SK-N-SH treated with all-trans-retinoic acid at 6 μM for 48 hours (cell line): Measurements from ENCODE around the gene KCNC3.
"Not testable (repeated sequence)": the region's sequence is repeated elsewhere in the genome, so short reads cannot be mapped to it uniquely, and the experiment has no call there.

Experiments
- ATAC-seq: fragments of 200-7000 bp; cut with Tn5 transposase; 3 replicates; pipeline ENCODE4 v1.9.1; 2020; ENCODE audit warnings: mild to moderate bottlenecking, moderate library complexity
- ARNTL ChIP-seq: fragments of 450-650 bp; formaldehyde crosslinking; IDR thresholded peaks from 2 replicates; pipeline ENCODE4 v1.5.0; 2020; ENCODE audit warnings: low read depth, mild to moderate bottlenecking, moderate library complexity, borderline replicate concordance
- BACH2 ChIP-seq: fragments of 250-450 bp; sonication (Bioruptor Pico); IDR thresholded peaks from 2 replicates; pipeline ENCODE4 v1.9.0; 2021; ENCODE audit warnings: mild to moderate bottlenecking, borderline replicate concordance
- CREB5 ChIP-seq: fragments of 250-450 bp; sonication (Bioruptor Pico); IDR thresholded peaks from 2 replicates; pipeline ENCODE4 v1.5.1; 2020; ENCODE audit warnings: low read depth, mild to moderate bottlenecking, moderate library complexity
- CSDC2 ChIP-seq: fragments of 250-450 bp; sonication (Bioruptor Pico); IDR thresholded peaks from 2 replicates; pipeline ENCODE4 v1.5.0; 2020; ENCODE audit warnings: mild to moderate bottlenecking, moderate library complexity
- CSRNP3 ChIP-seq: fragments of 250-450 bp; sonication (Bioruptor Pico); IDR thresholded peaks from 2 replicates; pipeline ENCODE4 v1.5.1; 2021; ENCODE audit warnings: mild to moderate bottlenecking, moderate library complexity
- ESRRG ChIP-seq: fragments of 250-450 bp; sonication (Bioruptor Pico); IDR thresholded peaks from 2 replicates; pipeline ENCODE4 v1.6.1; 2021; ENCODE audit warnings: mild to moderate bottlenecking
- GLIS3 ChIP-seq: fragments of 250-450 bp; sonication (Bioruptor Pico); IDR thresholded peaks from 2 replicates; pipeline ENCODE4 v1.5.0; 2020; ENCODE audit warnings: mild to moderate bottlenecking, moderate library complexity
- OSR1 ChIP-seq: fragments of 250-450 bp; sonication (Bioruptor Pico); IDR thresholded peaks from 2 replicates; pipeline ENCODE4 v1.8.0; 2022; ENCODE audit warnings: moderate library complexity, mild to moderate bottlenecking, inconsistent platforms
- PATZ1 ChIP-seq: fragments of 250-450 bp; sonication (Bioruptor Pico); IDR thresholded peaks from 2 replicates; pipeline ENCODE4 v1.8.0; 2020; ENCODE audit warnings: mild to moderate bottlenecking, moderate library complexity, borderline replicate concordance
- POU6F1 ChIP-seq: fragments of 250-450 bp; sonication (Bioruptor Pico); IDR thresholded peaks from 2 replicates; pipeline ENCODE4 v1.8.0; 2021; ENCODE audit warnings: low read depth, mild to moderate bottlenecking, moderate library complexity, borderline replicate concordance
- RARB ChIP-seq: fragments of 250-450 bp; sonication (Bioruptor Pico); IDR thresholded peaks from 2 replicates; pipeline ENCODE4 v1.8.0; 2021; ENCODE audit warnings: mild to moderate bottlenecking, moderate library complexity
- SNAI2 ChIP-seq: fragments of 250-450 bp; sonication (Bioruptor Pico); IDR thresholded peaks from 2 replicates; pipeline ENCODE4 v1.5.0; 2020; ENCODE audit warnings: mild to moderate bottlenecking, moderate library complexity
- TCF4 ChIP-seq: fragments of 250-450 bp; sonication (Bioruptor Pico); IDR thresholded peaks from 2 replicates; pipeline ENCODE4 v1.8.0; 2021; ENCODE audit warnings: mild to moderate bottlenecking, moderate library complexity, borderline replicate concordance
- TOX ChIP-seq: fragments of 250-450 bp; sonication (Bioruptor Pico); IDR thresholded peaks from 2 replicates; pipeline ENCODE4 v1.8.0; 2021; ENCODE audit warnings: mild to moderate bottlenecking, moderate library complexity, borderline replicate concordance
- TSHZ2 ChIP-seq: fragments of 250-450 bp; sonication (Bioruptor Pico); IDR thresholded peaks from 2 replicates; pipeline ENCODE4 v1.5.0; 2020; ENCODE audit warnings: mild to moderate bottlenecking, moderate library complexity
- ZC3H10 ChIP-seq: fragments of 250-450 bp; sonication (Bioruptor Pico); IDR thresholded peaks from 2 replicates; pipeline ENCODE4 v1.5.1; 2021; ENCODE audit warnings: mild to moderate bottlenecking, moderate library complexity
- ZFP3 ChIP-seq: fragments of 250-450 bp; sonication (Bioruptor Pico); IDR thresholded peaks from 2 replicates; pipeline ENCODE4 v1.5.0; 2020; ENCODE audit warnings: mild to moderate bottlenecking, moderate library complexity
- ZFP30 ChIP-seq: fragments of 450-650 bp; formaldehyde crosslinking; IDR thresholded peaks from 2 replicates; pipeline ENCODE4 v1.5.0; 2022; ENCODE audit warnings: mild to moderate bottlenecking, moderate library complexity
- ZNF565 ChIP-seq: fragments of 450-650 bp; formaldehyde crosslinking; conservative IDR thresholded peaks from 2 replicates; pipeline ENCODE4 v1.5.0; 2020; ENCODE audit warnings: low read depth, mild to moderate bottlenecking, moderate library complexity
- ZNF70 ChIP-seq: fragments of 450-650 bp; formaldehyde crosslinking; IDR thresholded peaks from 2 replicates; pipeline ENCODE4 v1.5.0; 2020; ENCODE audit warnings: mild to moderate bottlenecking, moderate library complexity

The KCNC3 gene

GRCh38 chr19:50357178-50358100 lies 28.3 kb upstream of the KCNC3 start:
- peak; percentile 89 for ATAC-seq
- no peak for TF ChIP-seq BACH2 (CRISPR knock-in tag)
- TF ChIP-seq TCF4 = no peak
- no peak for TF ChIP-seq ZFP30 (CRISPR knock-in tag)

- TF ChIP-seq TOX (CRISPR knock-in tag) = no peak
- TF ChIP-seq TSHZ2 (CRISPR knock-in tag) = no peak
- no peak for TF ChIP-seq CREB5 (CRISPR knock-in tag)
- no peak for TF ChIP-seq GLIS3
- no peak for TF ChIP-seq ZFP30 (CRISPR knock-in tag)
- no peak for TF ChIP-seq PATZ1 (CRISPR knock-in tag)
- no peak for TF ChIP-seq BACH2 (CRISPR knock-in tag)
- TF ChIP-seq SNAI2 (CRISPR knock-in tag) = no peak
- TF ChIP-seq CSDC2 (CRISPR knock-in tag) = no peak
- TF ChIP-seq OSR1 (CRISPR knock-in tag) = no peak
- TF ChIP-seq ZFP3 (CRISPR knock-in tag) = no peak
- TF ChIP-seq ARNTL = no peak
- TF ChIP-seq TCF4 = no peak
- no peak for TF ChIP-seq RARB
- TF ChIP-seq ZNF70 (CRISPR knock-in tag) = no peak
- TF ChIP-seq ESRRG = no peak
- no peak for TF ChIP-seq CSRNP3 (CRISPR knock-in tag)
- TF ChIP-seq POU6F1 (CRISPR knock-in tag) = no peak
- no peak for TF ChIP-seq ZNF565 (CRISPR knock-in tag)
- no peak for TF ChIP-seq ZC3H10 (CRISPR knock-in tag)
- ATAC-seq = no peak
Observed at GRCh38 chr19:50356691-50357177, 27.6 kb upstream of the KCNC3 start.

GRCh38 chr19:50353487-50353880 lies 24.3 kb upstream of the KCNC3 start:
- not testable (repeated sequence) for ATAC-seq
